ENCODE data around the gene HADHA.

- TF ChIP-seq EP300 (IDR thresholded peaks at IDR 0.05; ENCODE audit: low read depth): no peak
- no peak for TF ChIP-seq CTCF (IDR thresholded peaks at IDR 0.05)
- TF ChIP-seq POLR2A (IDR thresholded peaks at IDR 0.05): no peak
Measured at GRCh38 chr2:26175466-26176278, 68.8 kb downstream of the HADHA start.

Data from transverse colon (tissue), 3 donors.